Endothelial cell of umbilical vein (primary cell): ENCODE data around the gene KRTAP6-1. TPM values are rescaled to one million over a fixed set of nuclear protein-coding genes. Genes with fewer than 3 reads are reported as not detected.

ENCODE experiments used
- BruUV-seq: library from RNA; stranded (reverse); fragments of 400-500 nt; replicated peaks from 2 replicates; lab custom pipeline; 2021; lab: Mats Ljungman, UMichigan
- CTCF ChIA-PET: fragments of 300-600, 350-600 bp; sonication (Branson Sonifier 250); formaldehyde crosslinking; loops from one replicate; lab custom pipeline; 2021; ENCODE audit warnings: antibody characterized with exemption, inconsistent platforms; lab: Charles Lee
- POLR2A ChIA-PET: fragments of 300-600, 350-600 bp; sonication (Branson Sonifier 250); formaldehyde crosslinking; loops from one replicate; lab custom pipeline; 2021; ENCODE audit warnings: antibody characterized with exemption, inconsistent platforms; lab: Charles Lee
- DNase-seq: peaks from one replicate; pipeline ENCODE4 v3.0.0-alpha.2; 2011; ENCODE audit warnings: low read depth, low spot score
- FAIRE-seq: peaks from 2 replicates; lab custom pipeline; 2011; peaks lifted over from hg19 to GRCh38; lab: Jason Lieb, UNC
- H2AFZ ChIP-seq: 2 replicates; pipeline ENCODE4 v1.6.0; 2012; ENCODE audit warnings: low read depth, low read length, control low read depth, inconsistent platforms
- H3K27ac ChIP-seq: 2 replicates; pipeline ENCODE4 v1.5.1; 2011; ENCODE audit warnings: low read depth, mild to moderate bottlenecking, control low read depth, low read length, moderate library complexity; ENCODE audit not compliant: insufficient read depth
- H3K27me3 ChIP-seq, 2 experiments: 2 replicates each; pipeline versions ENCODE4 v1.6.0 to v1.6.1; 2011; ENCODE audit warnings: low read length in 2 of 2, mixed read lengths in 1 of 2; ENCODE audit not compliant: control insufficient read depth in 2 of 2, insufficient read depth in 2 of 2
- H3K36me3 ChIP-seq, 2 experiments: 2 replicates in 1 of 2; 3 replicates in 1 of 2; pipeline ENCODE4 v1.5.1; 2011; ENCODE audit warnings: low read length in 2 of 2, mild to moderate bottlenecking in 1 of 2, moderate library complexity in 1 of 2; ENCODE audit not compliant: control insufficient read depth in 2 of 2, insufficient read depth in 2 of 2; ENCODE audit errors: extremely low read depth in 1 of 2
- H3K4me1 ChIP-seq: 3 replicates; pipeline ENCODE4 v1.5.1; 2011; ENCODE audit warnings: mild to moderate bottlenecking, low read length; ENCODE audit not compliant: control insufficient read depth, insufficient read depth; ENCODE audit errors: extremely low read depth
- H3K4me2 ChIP-seq: 2 replicates; pipeline ENCODE4 v1.6.1; 2011; ENCODE audit warnings: low read length, control low read depth, mixed read lengths; ENCODE audit not compliant: insufficient read depth
- H3K4me3 ChIP-seq, 3 experiments: fragments of 200-600 bp in 1 of 3; sonication (generic), shearing (Covaris generic) in 1 of 3; replicated peaks in 1 of 3; 2 replicates each; pipeline ENCODE4 v1.5.1; 2011 to 2016; ENCODE audit warnings: control low read depth in 3 of 3, low read length in 3 of 3, mild to moderate bottlenecking in 2 of 3, inconsistent platforms in 1 of 3, low read depth in 1 of 3, moderate library complexity in 1 of 3; ENCODE audit not compliant: insufficient read depth in 1 of 3
- H3K79me2 ChIP-seq: 2 replicates; pipeline ENCODE4 v1.6.0; 2012; ENCODE audit warnings: low read length, inconsistent platforms; ENCODE audit not compliant: control insufficient read depth, insufficient read depth
- H3K9ac ChIP-seq: replicated peaks from 2 replicates; pipeline ENCODE3; 2011; ENCODE audit warnings: low read length, control low read depth; ENCODE audit not compliant: insufficient read depth; ENCODE audit errors: extremely low read depth
- H3K9me1 ChIP-seq: replicated peaks from 3 replicates; pipeline ENCODE4 v1.6.0; 2011; ENCODE audit warnings: mild to moderate bottlenecking, low read length; ENCODE audit not compliant: control insufficient read depth, insufficient read depth; ENCODE audit errors: extremely low read depth
- H3K9me3 ChIP-seq: replicated peaks from 2 replicates; pipeline ENCODE4 v1.5.1; 2012; ENCODE audit warnings: low read length, inconsistent platforms; ENCODE audit not compliant: control insufficient read depth, insufficient read depth
- H4K20me1 ChIP-seq: replicated peaks from 2 replicates; pipeline ENCODE3; 2011; ENCODE audit warnings: mild to moderate bottlenecking, low read length; ENCODE audit not compliant: control insufficient read depth, insufficient read depth; ENCODE audit errors: extremely low read depth
- EZH2 ChIP-seq: IDR thresholded peaks from 2 replicates; pipeline ENCODE4 v1.6.1; 2012; ENCODE audit warnings: borderline replicate concordance, low read depth, mild to moderate bottlenecking, moderate library complexity, low read length, inconsistent platforms; ENCODE audit not compliant: severe bottlenecking
- FOS ChIP-seq: IDR thresholded peaks from 2 replicates; pipeline ENCODE4 v1.6.1; 2011; ENCODE audit warnings: mild to moderate bottlenecking, low read length, moderate library complexity, borderline replicate concordance; ENCODE audit not compliant: insufficient read depth
- GATA2 ChIP-seq: IDR thresholded peaks from 2 replicates; pipeline ENCODE4 v1.7.0; 2011; ENCODE audit warnings: low read depth, mild to moderate bottlenecking, moderate library complexity, mixed read lengths, low read length; ENCODE audit not compliant: insufficient read length, insufficient read depth
- JUN ChIP-seq: IDR thresholded peaks from 2 replicates; pipeline ENCODE4 v1.6.1; 2011; ENCODE audit warnings: borderline replicate concordance, low read depth; ENCODE audit not compliant: insufficient read length, insufficient read depth
- MYC ChIP-seq: IDR thresholded peaks from one replicate; pipeline ENCODE4 v1.6.1; 2011; ENCODE audit warnings: mild to moderate bottlenecking, low read depth, low read length
- POLR2A ChIP-seq: IDR thresholded peaks from 2 replicates; pipeline ENCODE4 v1.6.1; 2012; ENCODE audit warnings: low read depth, mild to moderate bottlenecking, control low read depth, low read length
- POLR2AphosphoS5 ChIP-seq: IDR thresholded peaks from 2 replicates; pipeline ENCODE4 v1.6.1; 2012; ENCODE audit warnings: low read depth, mild to moderate bottlenecking, control low read depth, low read length, moderate library complexity; ENCODE audit not compliant: insufficient read depth
- dilution Hi-C: fragments of 300-500 bp; cut with MboI; formaldehyde crosslinking; loops from one replicate; pipeline ENCODE4 v1.15.0; 2019; ENCODE audit warnings: low sequenced_read_pairs; ENCODE audit not compliant: extremely low pct_ligation_motif_present
- intact Hi-C: fragments of 100-400 bp; cut with micrococcal nuclease; formaldehyde crosslinking; loops from one replicate; pipeline ENCODE4 v1.10.0; 2022
- polyA plus RNA-seq, 4 experiments: library from polyadenylated mRNA; depleted of rRNA in 3 of 4; stranded (reverse) in 3 of 4; unstranded in 1 of 4; fragments of >200 nt; gene quantifications; 2 replicates each; pipeline versions ENCODE4 v1.2.1 to v1.2.3, GENCODE V29; 2011 to 2012; ENCODE audit warnings: missing spikeins in 1 of 4
- total RNA-seq: library from RNA; stranded (reverse); gene quantifications from 2 replicates; pipeline ENCODE4 v1.2.3, GENCODE V29; 2021
- TF ChIP-seq, protein P1 (sequence below), 2 donors: IDR thresholded peaks; 1 replicate in 1 of 2; 2 replicates in 1 of 2; pipeline ENCODE4 v1.5.1; 2011; ENCODE audit warnings: low read length in 2 of 2, mild to moderate bottlenecking in 2 of 2, moderate library complexity in 2 of 2, control low read depth in 1 of 2, inconsistent platforms in 1 of 2, low read depth in 1 of 2; ENCODE audit not compliant: insufficient read depth in 1 of 2; ENCODE audit errors: extremely low read depth in 1 of 2
- TF ChIP-seq, protein P2 (sequence below): IDR thresholded peaks from 2 replicates; pipeline ENCODE4 v1.6.1; 2011; ENCODE audit not compliant: insufficient read depth, insufficient read length

KRTAP6-1 gene
- total and polyA plus RNA-seq, 2 donors (not counting 3 experiments of a cell fraction or from before 2014, with no cell fraction given) = not detected

- dilution Hi-C loops = no loop called here
- DNase-seq (no peak), FAIRE-seq (no peak)
- BruUV-seq = no TSS peak
- Histone ChIP-seq H3K9ac (no peak overlapping the region), H3K27ac (no peak overlapping the region), H4K20me1 (no peaks in the 10 kb centered on the region), H3K4me2 (no peak overlapping the region), H3K79me2 (no peaks in the 10 kb centered on the region), H3K36me3 (no peaks in the 10 kb centered on the region), H3K4me1 (no peaks in the 10 kb centered on the region), H2AFZ (no peak overlapping the region), H3K9me1 (no peaks in the 10 kb centered on the region), H3K27me3 (no peaks in the 10 kb centered on the region), H3K9me3 (no peaks in the 10 kb centered on the region), H3K4me3 (no peak overlapping the region)
- intact Hi-C loops = no loop called here
- TF ChIP-seq MYC (no peak), JUN (no peak), POLR2AphosphoS5 (no peak), EZH2 (no peak)
- ChIA-PET POLR2A (no interaction called here), CTCF (no interaction called here)
Measured at GRCh38 chr21:30652891-30653290, 39.2 kb upstream of the KRTAP6-1 start.

DNA sequence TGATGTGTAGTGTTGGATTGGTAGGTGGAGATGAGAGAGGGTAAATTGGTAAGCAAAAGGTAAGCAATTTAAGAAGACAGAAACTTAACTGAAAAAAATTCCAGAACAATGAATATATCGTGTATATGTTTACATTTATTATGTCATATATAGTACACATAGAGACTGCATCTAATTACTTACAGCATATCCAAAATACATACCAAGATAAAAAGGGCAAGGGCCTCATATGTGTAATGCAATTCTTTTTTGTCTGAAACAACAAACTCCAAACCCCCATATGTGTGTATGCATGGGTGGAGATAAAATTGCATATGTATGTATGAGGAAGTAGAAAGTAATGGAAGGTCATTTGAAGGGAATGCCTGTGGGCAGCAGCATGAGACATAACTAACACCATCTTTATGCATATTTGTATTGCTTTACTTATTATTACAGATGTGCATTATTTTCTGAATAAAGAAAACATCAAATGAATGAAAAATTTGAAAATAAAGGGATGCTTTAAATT is 33.2 kb upstream of the KRTAP6-1 start:
- Histone ChIP-seq H3K36me3 (no peaks in the 10 kb centered on the region), H3K9ac (no peak overlapping the region), H3K27me3 (no peaks in the 10 kb centered on the region), H3K27ac (no peak overlapping the region), H3K4me1 (no peaks in the 10 kb centered on the region), H3K79me2 (no peaks in the 10 kb centered on the region), H3K4me2 (no peak overlapping the region), H4K20me1 (no peaks in the 10 kb centered on the region), H3K4me3 (no peak overlapping the region), H3K9me3 (peaks cover 2% of the 10 kb centered on the region), H2AFZ (no peak overlapping the region), H3K9me1 (no peaks in the 10 kb centered on the region)
- no TSS peak for BruUV-seq
- intact Hi-C loops = no loop called here
- POLR2A ChIA-PET = no interaction called here
- TF ChIP-seq POLR2AphosphoS5 (no peak), JUN (no peak), FOS (no peak), POLR2A (no peak), EZH2 (no peak), MYC (no peak), GATA2 (no peak)
- TF ChIP-seq, protein P1, sequence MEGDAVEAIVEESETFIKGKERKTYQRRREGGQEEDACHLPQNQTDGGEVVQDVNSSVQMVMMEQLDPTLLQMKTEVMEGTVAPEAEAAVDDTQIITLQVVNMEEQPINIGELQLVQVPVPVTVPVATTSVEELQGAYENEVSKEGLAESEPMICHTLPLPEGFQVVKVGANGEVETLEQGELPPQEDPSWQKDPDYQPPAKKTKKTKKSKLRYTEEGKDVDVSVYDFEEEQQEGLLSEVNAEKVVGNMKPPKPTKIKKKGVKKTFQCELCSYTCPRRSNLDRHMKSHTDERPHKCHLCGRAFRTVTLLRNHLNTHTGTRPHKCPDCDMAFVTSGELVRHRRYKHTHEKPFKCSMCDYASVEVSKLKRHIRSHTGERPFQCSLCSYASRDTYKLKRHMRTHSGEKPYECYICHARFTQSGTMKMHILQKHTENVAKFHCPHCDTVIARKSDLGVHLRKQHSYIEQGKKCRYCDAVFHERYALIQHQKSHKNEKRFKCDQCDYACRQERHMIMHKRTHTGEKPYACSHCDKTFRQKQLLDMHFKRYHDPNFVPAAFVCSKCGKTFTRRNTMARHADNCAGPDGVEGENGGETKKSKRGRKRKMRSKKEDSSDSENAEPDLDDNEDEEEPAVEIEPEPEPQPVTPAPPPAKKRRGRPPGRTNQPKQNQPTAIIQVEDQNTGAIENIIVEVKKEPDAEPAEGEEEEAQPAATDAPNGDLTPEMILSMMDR (IDR thresholded peaks at IDR 0.05; ENCODE audit: extremely low read depth in 1 of 2, insufficient read depth in 1 of 2, low read depth in 1 of 2, low read length in 2 of 2) = no peak
- TF ChIP-seq, protein P2, sequence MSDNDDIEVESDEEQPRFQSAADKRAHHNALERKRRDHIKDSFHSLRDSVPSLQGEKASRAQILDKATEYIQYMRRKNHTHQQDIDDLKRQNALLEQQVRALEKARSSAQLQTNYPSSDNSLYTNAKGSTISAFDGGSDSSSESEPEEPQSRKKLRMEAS = no peak
- CTCF ChIA-PET = no interaction called here
- dilution Hi-C loops = no loop called here
- FAIRE-seq (no peak), DNase-seq (no peak)
